ENCODE data around the gene PRPF38B. TPM values are rescaled to one million over a fixed set of nuclear protein-coding genes. Genes with fewer than 3 reads are reported as not detected.

The PRPF38B gene, protein sequence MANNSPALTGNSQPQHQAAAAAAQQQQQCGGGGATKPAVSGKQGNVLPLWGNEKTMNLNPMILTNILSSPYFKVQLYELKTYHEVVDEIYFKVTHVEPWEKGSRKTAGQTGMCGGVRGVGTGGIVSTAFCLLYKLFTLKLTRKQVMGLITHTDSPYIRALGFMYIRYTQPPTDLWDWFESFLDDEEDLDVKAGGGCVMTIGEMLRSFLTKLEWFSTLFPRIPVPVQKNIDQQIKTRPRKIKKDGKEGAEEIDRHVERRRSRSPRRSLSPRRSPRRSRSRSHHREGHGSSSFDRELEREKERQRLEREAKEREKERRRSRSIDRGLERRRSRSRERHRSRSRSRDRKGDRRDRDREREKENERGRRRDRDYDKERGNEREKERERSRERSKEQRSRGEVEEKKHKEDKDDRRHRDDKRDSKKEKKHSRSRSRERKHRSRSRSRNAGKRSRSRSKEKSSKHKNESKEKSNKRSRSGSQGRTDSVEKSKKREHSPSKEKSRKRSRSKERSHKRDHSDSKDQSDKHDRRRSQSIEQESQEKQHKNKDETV
- 8.8 and 11.6 TPM in 2 replicates for total RNA-seq

DNA sequence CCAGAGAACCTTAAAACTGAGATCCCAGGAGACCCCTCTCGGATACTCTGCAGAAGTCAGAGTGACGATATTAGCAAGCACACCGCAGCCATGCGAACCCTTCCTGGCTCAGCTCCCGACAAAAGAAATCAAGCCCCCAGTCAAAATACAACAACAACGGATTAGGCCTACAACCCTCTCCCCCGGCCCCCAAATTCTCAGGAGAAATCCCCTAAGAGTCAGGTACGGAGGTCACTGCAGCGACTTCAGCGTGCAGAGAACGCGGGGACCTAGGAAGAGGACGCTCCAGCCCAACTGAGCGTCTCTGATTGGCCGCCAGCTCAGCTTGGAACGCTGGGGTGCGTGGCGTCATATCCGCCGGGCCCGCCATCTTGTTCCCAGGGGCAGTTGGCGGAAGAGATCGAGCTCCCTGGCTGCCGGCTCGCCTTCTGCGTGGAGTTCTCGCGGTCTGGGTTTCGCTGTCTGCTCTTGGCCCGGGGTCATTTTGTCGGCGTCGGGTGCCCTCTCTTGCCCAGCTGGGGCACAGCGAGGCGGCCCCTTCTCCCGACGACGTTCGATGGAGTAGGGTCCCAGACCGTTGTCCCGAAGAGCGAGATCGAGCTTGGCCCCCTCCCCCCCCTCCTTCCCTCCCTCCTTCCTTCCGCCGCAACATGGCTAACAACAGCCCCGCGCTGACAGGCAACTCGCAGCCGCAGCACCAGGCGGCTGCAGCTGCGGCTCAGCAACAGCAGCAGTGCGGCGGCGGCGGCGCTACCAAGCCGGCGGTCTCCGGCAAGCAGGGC lies at the start of gene PRPF38B:
Gene PRPF38B (plus strand): TSS at position 369 of the 782 bp plus-strand sequence. CDS start 282 bp downstream, at position 651.

GRCh38 chr1:108661030-108661609 lies 31.0 kb upstream of the PRPF38B start, which contains the start of gene HENMT1:
Gene HENMT1 (minus strand): TSS chr1:108661093. CDS start chr1:108659884, 1,209 bp downstream.

GRCh38 chr1:108712606-108713150 lies 20.6 kb downstream of the PRPF38B start, which contains the start of gene FNDC7:
Gene FNDC7 (plus strand): TSS chr1:108712908. CDS start chr1:108712934, 26 bp downstream.

GRCh38 chr1:108746382-108747170 lies 54.5 kb downstream of the PRPF38B start, which contains the start of gene STXBP3:
Gene STXBP3 (plus strand): TSS chr1:108746674. CDS start chr1:108746738, 64 bp downstream.

Other genes with a start within 250 kb of the PRPF38B start
- not detected in 2 replicates for gene NBPF6, start 242.0 kb upstream of the PRPF38B start, total RNA-seq
- gene EEIG2, start 132.2 kb upstream of the PRPF38B start, total RNA-seq, result 36.3 and 46.1 TPM in 2 replicates
- 1.8 and 2.3 TPM in 2 replicates for gene HENMT1, start 31.2 kb upstream of the PRPF38B start, total RNA-seq
- gene FNDC7, start 20.6 kb downstream of the PRPF38B start, total RNA-seq, result under 0.01 TPM in 2 replicates
- gene STXBP3, start 54.4 kb downstream of the PRPF38B start, total RNA-seq, result 50.9 and 54.6 TPM in 2 replicates
- not detected in 2 replicates for gene AKNAD1, start 164.8 kb downstream of the PRPF38B start, total RNA-seq
- 11.9 and 14.8 TPM in 2 replicates for gene GPSM2, start 184.7 kb downstream of the PRPF38B start, total RNA-seq

Data from smooth muscle cell of bladder (primary cell).